IPS DF 4.7 (cell line): Measurements from ENCODE around the gene HIF3A.

Source experiments
- DNase-seq: peaks from one replicate; pipeline ENCODE4 v3.0.0-alpha.2; 2013; ENCODE audit warnings: low spot score; ENCODE audit errors: extremely low read depth

HIF3A gene

DNA sequence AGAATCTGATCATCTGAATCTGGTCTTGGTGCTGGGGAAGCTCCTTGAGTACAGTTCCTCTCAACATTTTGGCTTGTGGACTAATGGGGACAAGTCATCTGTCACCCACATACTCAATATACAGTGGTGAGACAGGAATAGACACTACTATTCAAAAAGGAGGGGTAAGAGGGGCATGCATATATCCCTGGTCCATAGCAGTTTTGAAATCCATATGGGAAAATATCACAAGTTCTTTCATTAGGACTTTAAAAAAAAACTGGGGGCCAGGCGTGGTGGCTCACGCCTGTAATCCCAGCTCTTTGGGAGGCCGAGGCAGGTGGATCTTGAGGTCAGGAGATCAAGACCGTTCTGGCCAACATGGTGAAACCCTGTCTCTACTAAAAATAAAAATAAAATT, 29.8 kb downstream of the HIF3A start:
- no peak for DNase-seq

DNA sequence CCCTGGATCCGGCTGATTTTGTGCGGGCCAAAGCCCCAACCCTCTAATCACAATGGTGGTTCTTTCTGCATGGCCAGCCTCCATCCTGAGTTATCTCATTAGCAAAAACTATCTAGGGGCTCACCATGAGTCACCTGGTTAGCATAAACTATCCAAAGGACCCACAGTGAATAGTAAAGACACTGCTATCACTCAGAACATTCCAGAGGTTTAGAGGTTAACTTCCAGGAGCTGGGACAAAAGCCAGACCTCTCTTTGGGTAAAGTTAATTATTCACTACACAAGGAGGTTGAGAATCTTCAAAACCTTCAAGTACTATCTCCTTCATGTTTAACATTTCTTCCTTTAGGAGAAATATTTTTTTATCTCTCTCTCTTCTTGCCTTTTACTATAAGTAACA, 31.2 kb downstream of the HIF3A start:
- no peak for DNase-seq

DNA sequence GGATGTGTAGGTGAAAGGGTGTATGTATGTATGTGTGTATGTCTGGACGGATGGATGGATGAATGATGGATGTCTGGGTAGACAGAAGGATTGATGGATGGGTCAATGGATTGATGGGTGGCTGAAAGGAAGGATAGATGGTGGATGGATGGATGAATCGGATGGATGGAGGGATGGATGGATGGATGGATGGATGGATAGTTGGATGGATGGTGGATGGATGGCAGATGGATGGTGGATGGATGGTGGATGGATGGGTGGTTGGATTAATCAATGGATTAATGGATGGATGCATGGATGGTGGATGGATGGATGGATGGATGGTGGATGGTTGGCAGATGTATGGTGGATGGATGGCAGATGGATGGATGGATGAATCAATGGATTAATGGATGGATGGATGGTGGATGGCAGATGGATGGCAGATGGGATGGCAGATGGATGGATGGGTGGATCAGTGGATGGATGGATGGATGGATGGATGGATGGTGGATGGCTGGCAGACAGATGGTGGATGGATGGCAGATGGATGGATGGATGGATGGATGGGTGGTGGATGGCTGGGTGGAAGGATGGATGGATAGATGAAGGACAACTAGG, 33.6 kb downstream of the HIF3A start:
- DNase-seq, result no peak

DNA sequence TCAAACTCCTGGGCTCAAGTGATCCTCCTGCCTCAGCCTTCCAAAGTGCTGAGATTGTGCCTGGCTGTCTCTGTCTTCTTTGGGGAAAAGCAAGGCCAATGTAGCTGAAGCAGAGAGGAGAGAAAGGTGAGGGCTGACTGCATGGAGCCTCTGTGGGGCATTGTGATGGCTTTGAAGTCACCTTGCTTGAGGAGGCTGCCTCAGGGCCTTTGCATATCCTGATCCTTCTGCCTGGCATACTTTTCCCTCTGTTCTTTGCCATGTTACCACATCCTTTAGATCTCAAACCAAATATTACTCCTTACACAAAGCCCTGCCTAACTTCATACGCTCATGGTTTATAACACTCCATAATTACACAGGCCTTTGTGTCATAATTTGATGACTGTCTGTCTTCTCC, 40.6 kb downstream of the HIF3A start:
- no peak for DNase-seq

DNA sequence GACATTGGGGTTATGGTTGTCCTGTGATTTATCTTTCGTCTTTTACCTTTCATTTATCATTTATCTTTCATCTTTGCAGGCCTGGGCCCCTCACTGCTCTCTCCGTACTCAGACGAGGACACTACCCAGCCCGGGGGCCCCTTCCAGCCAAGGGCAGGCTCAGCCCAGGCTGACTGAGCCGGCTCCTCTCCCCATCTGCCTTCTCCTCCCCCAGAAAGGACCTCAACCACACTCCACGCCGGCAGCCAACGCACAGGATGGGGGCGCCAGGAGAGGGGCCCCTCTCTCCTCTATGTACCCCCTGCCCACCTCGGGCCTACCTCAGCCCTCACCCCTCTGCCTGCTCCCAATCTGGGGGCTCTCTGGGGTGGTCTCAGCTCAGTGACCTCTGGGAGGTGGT, 42.6 kb downstream of the HIF3A start:
- DNase-seq, result no peak

DNA sequence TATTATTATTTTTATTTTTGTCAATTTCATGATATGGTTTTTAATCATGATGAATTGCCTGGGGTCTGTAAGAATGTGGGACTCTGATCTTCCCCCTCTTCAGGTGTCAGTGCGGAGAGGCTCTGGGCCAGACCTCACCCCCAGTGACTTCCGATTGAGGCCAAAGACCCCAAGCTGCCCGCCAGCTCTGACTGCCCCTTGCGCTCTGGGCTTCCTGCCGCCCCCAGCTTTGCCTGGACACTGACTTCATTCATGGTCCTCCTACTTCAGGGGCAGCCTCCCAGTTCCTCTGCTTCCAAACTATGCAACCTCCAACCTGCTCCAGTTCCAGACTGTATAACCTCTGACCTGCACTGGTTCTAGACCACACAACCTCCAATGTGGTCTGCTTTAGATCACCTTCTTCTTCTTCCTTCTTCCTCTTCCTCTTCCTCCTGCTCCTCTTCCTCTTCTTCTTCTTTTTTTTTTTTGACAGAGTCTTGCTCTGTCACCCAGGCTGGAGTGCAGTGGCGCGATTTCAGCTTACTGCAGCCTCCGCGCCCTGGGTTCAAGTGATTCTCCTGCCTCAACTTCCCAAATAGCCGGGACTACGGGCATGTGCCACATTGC, 43.3 kb downstream of the HIF3A start:
- DNase-seq, result no peak

DNA sequence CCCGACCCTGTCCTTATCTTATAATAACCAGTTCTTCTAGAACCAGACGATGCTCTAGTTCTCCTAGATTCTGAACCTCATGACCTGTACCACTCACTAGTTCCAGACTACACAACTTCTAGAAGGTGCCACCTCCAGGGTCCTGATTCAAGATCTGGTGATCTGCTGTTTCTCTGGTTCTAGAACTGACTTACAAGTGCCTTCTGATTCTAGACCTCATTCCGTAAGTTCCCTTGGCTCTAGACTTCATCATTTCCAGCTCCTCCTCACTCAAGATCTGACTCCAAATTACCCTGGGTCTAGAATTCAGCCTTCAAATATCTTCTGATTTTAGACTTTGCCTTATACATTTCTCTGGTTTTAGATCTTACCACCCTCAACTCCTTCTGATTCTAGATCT, 45.1 kb downstream of the HIF3A start:
- DNase-seq, result no peak

DNA sequence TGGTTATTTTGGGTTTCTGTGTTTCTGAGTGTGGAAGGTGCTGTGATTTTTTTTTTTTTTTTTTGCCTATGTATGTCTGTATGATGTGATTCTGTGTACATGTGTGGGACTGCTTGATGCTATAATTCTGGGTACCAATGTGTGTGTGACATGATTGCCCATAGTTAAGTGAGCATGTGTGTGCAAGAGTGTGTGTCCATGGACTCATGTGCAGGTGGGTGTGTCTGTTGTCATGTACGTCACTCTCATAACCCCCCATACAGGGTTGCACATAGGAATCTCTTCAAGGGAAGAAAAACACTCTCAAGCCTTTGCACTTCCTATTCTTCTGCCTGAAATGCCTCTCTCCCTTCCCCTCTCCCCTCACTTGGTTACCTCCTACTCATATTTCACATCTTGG, 47.5 kb downstream of the HIF3A start:
- no peak for DNase-seq

DNA sequence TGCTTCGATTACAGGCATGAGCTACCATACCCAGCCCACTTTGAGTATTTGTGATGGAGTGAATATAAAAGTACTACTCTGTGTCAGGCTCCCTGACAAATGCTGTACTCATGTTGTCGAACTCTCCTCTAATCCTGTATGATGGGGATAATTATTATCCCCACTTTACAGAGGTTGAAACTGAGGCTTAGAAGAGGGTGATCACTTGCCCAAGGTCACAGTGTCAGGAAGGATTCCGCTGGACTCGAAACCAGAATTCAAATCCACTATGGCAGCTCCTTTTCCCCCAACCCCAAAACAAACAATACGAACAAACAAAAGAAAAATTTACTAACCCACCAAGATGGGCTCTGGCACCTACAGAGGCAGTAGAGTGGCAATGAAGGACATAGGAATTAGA, 48.3 kb downstream of the HIF3A start:
- DNase-seq, result no peak

DNA sequence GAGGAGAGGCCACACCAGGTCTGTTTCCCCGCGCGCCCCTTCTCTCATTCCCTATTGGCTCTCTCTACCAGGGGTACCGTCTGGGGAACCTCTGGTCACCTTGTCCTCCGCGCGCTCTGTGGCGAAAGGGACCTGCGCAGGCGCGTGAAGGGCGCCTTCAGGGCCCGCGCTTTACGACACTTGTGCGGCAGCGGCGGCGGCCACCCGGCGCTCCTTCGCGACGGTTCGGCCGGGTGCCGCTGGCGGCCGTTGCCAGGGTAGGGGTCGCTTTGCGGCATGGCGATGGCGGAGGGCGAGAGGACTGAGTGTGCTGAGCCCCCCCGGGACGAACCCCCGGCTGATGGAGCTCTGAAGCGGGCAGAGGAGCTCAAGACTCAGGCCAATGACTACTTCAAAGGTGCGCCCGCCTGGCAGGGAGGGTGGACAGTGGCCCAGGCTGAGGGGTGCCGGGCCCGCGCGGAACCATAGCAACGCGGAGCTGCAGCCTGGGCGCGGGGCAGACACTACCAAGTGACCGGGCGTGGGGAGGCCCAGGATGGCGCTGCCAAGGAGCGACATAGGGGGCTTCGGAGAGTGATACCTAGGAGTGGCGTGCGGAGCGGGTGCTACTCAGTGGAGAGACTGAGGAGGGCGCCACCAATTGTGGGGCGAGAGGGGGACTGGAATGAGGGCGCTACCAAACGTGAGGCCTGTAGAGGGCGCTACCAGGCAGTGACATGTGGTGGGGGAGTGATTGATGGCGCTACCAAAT, 50.2 kb downstream of the HIF3A start, which contains the start of gene PPP5C:
Gene PPP5C, plus strand, starts transcription at position 267 of the 751 bp plus-strand sequence. Its CDS starts 10 bp downstream, at position 277.
- DNase-seq, result peak; percentile 74

DNA sequence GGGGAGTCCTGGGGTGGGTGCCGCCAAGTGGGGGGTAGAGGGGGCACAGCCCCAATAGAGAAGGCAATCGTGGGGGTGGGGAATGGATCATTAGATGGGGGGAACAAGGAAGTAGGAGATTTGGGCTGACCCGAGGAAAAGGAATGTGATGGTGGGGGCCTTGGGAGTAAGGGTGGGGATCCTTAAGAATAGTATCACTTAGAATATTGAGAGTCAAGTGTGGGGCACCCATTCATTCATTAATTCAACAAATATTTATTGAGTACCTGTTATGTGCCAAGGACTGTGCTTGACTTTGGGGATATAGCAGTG, 50.7 kb downstream of the HIF3A start:
- DNase-seq, result no peak

DNA sequence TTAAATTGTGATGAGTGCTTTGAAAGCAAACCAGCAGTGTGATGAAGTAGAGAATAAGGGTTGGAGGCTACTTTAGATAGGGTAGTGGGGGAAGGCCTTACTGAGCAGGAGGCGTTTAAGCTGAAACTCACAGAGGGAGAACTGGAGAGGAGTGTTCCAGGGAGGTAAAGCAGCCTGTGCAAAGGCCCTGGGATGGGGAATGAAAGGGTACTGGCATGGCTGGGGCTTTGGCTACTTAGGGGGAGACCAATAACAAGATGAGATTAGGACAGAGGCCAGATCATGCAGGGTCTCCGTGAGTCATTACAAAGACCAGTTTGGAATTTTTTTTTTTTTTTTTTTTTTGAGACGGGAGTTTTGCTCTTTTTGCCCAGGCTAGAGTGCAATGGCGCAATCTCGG, 51.1 kb downstream of the HIF3A start:
- no peak for DNase-seq

DNA sequence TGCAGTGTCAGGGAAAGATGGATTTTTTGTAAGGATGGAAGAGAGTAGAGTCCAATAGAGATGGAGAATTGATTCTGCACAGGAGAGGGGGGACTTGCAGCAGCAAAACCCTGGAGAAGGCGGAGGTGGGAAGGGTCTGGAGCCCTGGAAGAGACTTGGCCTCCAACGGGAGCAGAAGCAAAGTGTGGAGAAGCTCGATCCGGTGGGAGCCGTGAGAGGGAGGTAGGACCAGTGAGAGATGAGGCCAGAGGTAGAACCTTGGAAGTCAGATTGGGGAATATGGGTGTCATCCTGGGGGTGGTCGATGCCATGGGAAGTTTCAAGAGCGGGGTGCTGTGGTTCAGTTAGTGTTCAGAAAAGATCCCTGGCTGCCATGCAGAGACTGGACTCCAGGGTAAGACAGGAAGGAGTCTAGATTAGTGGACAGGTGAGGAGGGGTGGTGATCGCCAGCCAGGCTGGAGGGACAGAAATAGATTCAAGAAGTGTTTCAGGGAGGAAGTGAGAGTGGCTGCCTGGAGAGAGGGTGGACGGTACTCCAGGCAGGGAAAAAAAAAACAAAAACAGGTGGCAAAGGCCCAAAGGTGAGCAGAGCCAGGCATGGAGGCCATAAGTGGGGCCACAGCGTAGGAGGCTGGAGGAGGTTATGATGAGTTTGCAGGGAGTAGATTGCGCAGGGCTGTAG, 52.6 kb downstream of the HIF3A start:
- DNase-seq, result no peak

DNA sequence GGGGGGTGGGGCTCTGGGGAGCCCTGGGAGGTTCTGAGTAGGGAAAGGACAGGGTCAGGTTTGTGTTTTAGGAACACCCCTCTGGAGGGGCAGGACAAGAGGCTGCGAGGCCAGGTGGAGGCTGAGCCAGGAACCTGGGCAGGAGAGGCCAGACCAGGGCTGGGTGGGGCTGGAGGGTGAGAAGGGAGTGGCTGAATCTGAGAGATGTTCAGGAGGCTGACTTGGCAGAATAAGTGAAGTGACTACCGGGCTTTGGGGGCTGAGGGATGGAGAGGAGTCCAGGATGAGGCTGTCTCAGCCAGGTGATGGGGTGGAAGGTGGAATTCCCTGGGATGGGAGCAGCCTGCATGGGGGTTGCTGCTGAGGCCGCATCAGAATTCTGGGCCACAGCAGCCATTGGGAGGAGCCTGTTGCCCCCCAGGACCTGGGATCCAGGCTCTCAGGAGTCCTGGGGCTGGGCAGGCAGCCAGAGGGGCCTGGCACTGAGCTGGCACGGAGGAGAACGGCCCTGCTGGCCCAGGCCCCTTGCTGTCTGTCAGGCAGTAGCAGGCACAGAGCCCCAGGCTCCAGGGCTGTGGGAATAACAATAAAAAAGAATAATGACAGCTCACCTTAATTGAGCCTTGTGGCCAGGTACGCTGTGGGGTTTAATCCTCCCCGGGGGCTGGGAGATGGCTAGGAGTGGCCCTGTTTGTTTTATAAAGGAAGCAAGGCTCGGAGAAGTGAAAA, 53.4 kb downstream of the HIF3A start:
- no peak for DNase-seq

DNA sequence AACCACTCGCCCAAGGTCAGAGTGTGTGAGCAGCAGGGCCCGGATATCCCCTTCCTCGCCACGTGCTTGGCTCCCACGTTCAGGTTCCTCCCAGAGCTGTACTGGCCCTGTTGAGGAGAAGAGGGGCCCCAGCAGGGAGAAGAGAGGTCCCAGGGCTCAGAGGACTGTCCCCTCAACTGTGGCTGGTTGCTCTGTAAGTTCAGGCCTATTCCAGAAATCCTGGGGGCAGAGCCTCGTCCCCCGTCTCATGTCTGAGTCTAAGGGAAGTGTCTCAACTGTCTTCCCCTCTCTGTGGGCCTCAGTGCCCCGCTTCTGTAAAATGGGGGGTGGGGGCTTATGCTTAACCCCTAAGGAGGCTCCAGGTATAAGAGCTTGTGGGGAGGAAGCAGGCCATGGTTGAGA, 53.9 kb downstream of the HIF3A start:
- no peak for DNase-seq

DNA sequence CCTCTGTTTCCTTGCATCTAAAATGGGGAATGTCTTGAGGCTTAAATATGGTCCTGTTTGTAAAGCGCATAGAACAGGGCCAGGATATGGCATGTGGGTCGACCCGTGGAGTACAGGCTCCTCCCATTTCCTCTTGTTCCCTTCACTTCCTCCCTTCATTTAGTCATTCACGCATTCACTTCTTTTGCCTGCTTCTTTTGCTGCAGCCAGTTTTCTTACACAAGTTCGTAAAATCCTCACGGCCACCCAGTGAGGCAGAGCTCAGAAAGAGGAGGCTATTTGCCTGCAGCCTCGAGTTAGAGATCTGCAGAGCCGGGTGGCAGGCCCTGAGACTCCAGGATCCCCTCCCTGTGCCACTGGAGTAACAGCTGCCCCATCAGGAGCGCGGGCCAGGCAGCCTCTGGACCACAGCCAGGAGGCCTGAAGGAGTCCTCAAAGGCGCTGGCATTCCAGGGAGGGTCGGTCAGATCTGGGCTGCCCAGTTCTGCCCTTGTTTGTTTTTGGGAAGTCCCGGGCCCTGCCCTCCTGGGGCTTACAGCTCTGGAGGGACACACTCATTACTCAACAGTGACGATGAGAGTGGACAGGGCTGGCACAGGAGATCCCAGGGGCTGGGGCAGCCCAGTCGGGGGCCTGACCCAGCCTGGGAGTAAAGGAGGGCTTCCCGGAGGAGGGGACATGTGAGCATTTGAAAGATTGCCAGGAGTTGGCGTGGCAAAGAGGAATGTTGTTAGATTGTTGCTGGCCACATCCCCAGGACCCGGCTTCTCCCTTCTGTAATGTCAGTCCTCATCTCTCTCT, 54.6 kb downstream of the HIF3A start:
- DNase-seq, result no peak

DNA sequence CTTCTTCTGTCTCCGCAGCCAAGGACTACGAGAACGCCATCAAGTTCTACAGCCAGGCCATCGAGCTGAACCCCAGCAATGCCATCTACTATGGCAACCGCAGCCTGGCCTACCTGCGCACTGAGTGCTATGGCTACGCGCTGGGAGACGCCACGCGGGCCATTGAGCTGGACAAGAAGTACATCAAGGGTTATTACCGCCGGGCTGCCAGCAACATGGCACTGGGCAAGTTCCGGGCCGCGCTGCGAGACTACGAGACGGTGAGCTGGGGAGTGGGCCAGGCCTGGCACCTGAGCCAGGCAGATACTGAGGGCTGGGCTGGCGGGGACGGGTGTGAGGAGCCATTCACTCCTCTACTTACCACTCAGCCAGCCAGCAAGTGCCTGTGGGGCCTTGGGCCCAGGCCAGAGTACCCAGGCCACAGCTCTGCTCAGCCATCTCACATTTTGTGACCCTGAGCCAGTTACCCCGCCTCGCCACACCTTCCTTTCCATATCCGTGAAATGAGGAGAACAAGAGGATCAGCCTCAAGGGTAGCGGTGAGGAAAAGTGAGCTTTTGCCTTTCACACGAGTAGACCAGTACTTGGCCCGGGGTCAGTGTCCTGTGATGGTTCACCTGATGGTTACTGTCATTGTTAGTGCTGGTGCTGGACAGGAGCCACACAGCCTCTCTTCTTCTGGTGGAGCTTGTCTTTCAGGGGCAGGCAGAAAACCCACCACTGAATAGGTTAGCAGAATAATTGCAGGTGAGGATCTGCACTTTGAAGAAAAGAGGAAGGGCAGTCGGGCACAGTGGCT, 57.1 kb downstream of the HIF3A start:
- no peak for DNase-seq

DNA sequence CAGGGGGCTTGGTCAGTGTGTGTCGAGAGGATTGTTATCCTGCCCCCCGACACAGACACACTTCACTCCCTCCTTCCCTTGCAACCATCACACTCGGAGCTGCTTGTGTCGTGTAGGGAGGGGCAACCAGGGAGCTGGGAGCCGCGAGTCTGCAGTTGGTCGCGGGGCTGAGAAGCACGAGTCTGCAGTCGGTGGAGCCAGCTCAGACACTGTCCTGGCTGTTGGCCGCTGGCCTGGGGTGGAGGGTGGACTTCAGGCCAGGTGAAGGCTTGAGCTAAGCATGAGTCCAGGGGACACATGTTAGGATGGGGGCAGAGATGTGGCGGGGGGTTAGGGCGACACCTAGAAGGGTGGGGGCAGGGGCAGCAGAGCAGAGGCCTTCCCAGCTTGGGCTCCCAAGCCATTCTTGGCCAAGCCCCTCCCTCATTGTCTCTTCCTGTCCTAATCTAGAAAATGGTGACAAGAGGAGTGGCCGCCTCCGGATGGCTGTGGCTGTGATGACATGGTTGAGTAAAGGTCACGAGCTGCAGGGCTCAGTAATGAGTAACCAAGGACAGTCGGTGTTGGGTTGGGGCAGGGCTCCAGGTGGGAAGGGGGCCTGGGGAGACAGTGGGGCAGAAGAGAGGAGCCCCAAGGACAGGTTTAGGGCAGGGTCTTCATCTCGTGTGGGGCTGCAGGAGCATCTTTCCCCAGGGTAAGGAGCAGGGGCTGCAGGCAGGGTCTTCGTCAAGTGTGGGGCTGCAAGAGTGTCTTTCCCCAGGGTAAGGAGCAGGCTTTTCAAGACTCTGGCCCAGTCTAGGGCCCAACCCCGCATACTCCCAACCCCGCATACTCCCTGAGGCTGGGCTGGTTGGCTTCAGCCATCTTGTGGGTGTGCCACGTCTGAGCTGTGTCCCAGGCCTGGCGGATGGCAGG, 58.6 kb downstream of the HIF3A start:
- no peak for DNase-seq
